ENCODE results near the gene TREH.
A peak's percentile ranks its signal among the peaks of the same experiment; 100 is the strongest.

Gene TREH

DNA sequence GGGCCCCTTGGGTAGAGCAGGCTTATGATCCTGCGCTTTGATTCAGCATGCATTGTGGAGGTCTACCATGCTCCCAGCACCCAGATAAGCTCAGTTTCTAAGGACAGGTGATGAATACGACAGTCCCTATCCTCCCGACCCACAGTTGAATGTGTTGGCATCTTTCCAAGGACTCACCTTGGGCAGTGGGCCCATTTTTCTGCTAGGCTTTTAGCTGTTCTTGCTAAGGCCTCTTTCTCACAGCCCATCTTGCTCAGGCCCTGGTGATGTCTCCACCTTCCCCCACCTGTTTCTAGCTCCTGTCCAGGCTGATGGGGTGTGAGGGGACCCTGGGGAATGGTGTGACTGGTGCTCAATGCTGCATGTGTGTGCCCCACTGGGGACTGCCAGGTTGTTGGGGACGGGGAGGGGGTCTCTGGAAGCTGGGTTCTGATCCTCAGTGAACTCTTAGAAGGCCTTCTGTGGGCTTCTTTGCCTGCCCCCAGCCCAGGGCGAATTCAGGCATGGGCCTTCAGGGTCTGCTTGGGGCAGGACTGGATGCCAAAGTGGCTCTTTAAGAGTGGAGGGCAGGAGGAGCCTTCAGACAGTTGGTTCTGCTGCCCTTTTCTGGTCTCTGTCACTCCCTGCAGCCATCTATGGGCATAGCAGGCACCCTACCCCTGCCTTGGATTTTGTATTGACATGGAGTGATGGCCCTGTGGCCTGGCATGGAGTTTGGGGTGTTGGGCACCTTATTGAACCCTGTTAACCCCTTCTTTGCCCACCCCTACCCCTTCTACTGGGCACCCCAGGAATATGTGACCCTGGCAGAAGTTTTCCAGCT, 38.9 kb downstream of the TREH start:
- Histone ChIP-seq H3K36me3 (ENCODE audit: insufficient read depth, low read length) (peaks cover 9% of the 10 kb centered on the region; the same call in 1 of the 2 replicates), H3K27ac (no peak overlapping the region)

DNA sequence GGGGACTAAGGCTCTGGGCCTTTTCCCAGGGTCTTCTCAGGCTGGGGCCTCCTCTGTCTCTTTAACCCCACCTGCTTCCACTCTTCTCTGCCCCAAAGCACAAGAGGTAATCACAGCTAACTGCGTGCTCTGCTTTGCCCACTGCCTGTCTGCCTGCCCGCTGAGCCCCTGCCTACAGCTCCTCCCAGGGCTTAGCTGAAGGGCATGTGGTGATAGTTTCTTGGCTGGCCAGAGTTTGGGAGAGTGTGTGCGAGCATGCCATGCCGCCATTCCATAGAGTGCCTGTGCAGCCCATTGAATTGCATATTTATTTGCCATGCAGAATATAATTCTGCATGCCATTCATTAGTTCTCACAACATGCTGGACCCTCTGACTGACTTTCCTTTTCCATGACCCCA, 39.6 kb downstream of the TREH start:
- Histone ChIP-seq H3K9me3 (ENCODE audit: low read depth, low read length) (no peaks in the 10 kb centered on the region), H3K9ac (ENCODE audit: insufficient read length) (no peak overlapping the region), H3K27ac (no peak overlapping the region), H3K36me3 (ENCODE audit: insufficient read depth, low read length) (peaks cover 5% of the 10 kb centered on the region; the same call in 1 of the 2 replicates), H3K4me3 (no peak overlapping the region)
- DNase-seq (ENCODE audit: low read depth, low spot score) = no peak
- TF ChIP-seq POLR2AphosphoS5 (IDR thresholded peaks at IDR 0.05; ENCODE audit: borderline replicate concordance, low read depth, low read length) = no peak
- no peak for TF ChIP-seq EZH2 (IDR thresholded peaks at IDR 0.05)
- TF ChIP-seq FOXP2 (optimal IDR thresholded peaks at IDR 0.05; ENCODE audit: control extremely low read depth, extremely low read length, insufficient read depth) = no peak

More for the DNA sequence above, 38.9 kb downstream of the TREH start:
- Histone ChIP-seq H3K9ac (ENCODE audit: insufficient read length) (no peak overlapping the region), H3K4me3 (no peak overlapping the region), H3K9me3 (ENCODE audit: low read depth, low read length) (no peaks in the 10 kb centered on the region)
- TF ChIP-seq EZH2 (IDR thresholded peaks at IDR 0.05) (no peak), FOXP2 (optimal IDR thresholded peaks at IDR 0.05; ENCODE audit: control extremely low read depth, extremely low read length, insufficient read depth) (no peak), POLR2AphosphoS5 (IDR thresholded peaks at IDR 0.05; ENCODE audit: borderline replicate concordance, low read depth, low read length) (no peak)
- no peak for DNase-seq (ENCODE audit: low read depth, low spot score)

DNA sequence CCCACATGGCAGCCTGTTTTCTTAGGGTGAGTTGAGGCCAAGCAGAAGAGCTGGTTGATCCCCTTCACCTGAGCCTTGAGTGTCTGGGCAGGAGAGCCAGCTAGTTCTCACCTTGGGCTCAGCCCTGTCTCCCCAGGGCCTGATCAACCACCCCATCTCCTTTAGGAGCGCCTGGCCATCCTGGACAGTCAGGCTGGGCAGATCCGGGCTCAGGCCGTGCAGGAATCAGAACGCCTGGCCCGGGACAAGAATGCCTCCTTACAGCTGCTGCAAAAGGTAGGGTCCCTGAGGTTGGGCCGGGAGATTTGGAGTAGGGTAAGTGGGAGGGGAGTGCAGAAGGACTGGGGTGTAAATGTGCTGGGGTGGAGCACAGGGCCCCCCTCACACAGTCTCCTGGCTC, 40.7 kb downstream of the TREH start:
- peaks cover 5% of the 10 kb centered on the region; the same call in 1 of the 2 replicates for H3K36me3 ChIP-seq (ENCODE audit: insufficient read depth, low read length)
- no peak for DNase-seq (ENCODE audit: low read depth, low spot score)
- no peak overlapping the region for H3K27ac ChIP-seq
- TF ChIP-seq EZH2 (IDR thresholded peaks at IDR 0.05) = no peak
- TF ChIP-seq POLR2AphosphoS5 (IDR thresholded peaks at IDR 0.05; ENCODE audit: borderline replicate concordance, low read depth, low read length) = no peak
- no peak for TF ChIP-seq FOXP2 (optimal IDR thresholded peaks at IDR 0.05; ENCODE audit: control extremely low read depth, extremely low read length, insufficient read depth)
- no peak overlapping the region for H3K4me3 ChIP-seq
- H3K9me3 ChIP-seq (ENCODE audit: low read depth, low read length) = no peaks in the 10 kb centered on the region
- H3K9ac ChIP-seq (ENCODE audit: insufficient read length) = no peak overlapping the region

DNA sequence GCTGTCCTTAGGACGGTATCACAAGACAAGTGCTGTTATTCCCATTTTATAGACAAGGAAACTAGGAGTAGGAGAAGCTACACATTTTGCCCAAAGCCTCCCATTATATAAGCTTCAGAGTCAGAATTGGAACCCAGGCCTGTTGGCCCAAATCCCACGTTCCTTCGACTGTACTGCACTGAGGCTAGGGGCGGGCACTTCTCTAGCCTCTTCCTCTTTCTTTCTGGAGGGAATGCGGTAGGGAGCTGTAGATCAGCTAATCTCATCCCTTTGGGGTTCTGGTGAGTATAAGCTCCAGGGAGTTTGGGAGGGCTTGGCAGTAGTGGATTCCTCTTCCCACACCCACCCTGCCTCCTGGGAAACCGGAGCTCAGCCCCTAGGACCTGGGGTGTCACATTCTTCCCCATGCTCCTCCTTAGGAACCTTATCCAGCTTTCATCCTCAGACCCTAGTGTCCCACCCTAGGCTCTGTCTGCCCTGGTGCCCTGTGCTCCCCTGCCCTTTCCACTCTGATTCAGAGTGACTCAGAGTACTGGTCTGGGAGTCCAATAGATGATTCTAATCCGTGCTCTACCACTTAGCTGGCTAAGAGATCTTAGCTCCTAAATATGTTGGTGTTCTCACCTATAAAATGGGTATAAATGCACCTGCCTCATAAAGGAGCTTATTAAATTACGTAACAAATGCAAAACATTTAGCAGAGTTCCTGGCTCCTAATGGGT, 42.7 kb downstream of the TREH start:
- Histone ChIP-seq H3K36me3 (ENCODE audit: insufficient read depth, low read length) (no peaks in the 10 kb centered on the region), H3K27ac (no peak overlapping the region), H3K9ac (ENCODE audit: insufficient read length) (no peak overlapping the region), H3K4me3 (no peak overlapping the region), H3K9me3 (ENCODE audit: low read depth, low read length) (no peaks in the 10 kb centered on the region)
- DNase-seq (ENCODE audit: low read depth, low spot score) = no peak
- no peak for TF ChIP-seq FOXP2 (optimal IDR thresholded peaks at IDR 0.05; ENCODE audit: control extremely low read depth, extremely low read length, insufficient read depth)
- TF ChIP-seq EZH2 (IDR thresholded peaks at IDR 0.05) = no peak
- no peak for TF ChIP-seq POLR2AphosphoS5 (IDR thresholded peaks at IDR 0.05; ENCODE audit: borderline replicate concordance, low read depth, low read length)

DNA sequence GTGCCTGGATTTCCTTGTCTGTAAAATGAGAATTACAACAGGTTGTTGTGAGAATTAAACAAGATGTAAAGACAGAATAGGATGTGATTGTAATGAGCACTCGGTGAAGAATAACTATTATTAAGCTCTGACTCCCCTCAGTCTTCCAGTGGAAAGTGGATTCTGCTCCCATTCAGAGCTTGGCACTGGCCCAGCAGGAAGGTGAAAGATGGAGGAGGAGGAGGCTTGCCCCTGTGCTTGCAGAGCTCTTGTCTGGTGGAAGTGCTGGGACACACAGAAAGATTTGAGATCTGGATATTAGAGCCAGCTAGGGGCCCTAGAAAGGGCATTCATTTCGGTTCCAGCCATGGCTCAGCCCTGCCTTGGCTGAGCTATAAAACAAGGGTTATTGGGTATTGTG, 43.8 kb downstream of the TREH start:
- DNase-seq (ENCODE audit: low read depth, low spot score) = no peak
- H3K27ac ChIP-seq = no peak overlapping the region
- no peak overlapping the region for H3K4me3 ChIP-seq
- H3K9me3 ChIP-seq (ENCODE audit: low read depth, low read length) = no peaks in the 10 kb centered on the region
- TF ChIP-seq POLR2AphosphoS5 (IDR thresholded peaks at IDR 0.05; ENCODE audit: borderline replicate concordance, low read depth, low read length) (no peak), EZH2 (IDR thresholded peaks at IDR 0.05) (no peak), FOXP2 (optimal IDR thresholded peaks at IDR 0.05; ENCODE audit: control extremely low read depth, extremely low read length, insufficient read depth) (no peak)
- no peaks in the 10 kb centered on the region for H3K36me3 ChIP-seq (ENCODE audit: insufficient read depth, low read length)
- no peak overlapping the region for H3K9ac ChIP-seq (ENCODE audit: insufficient read length)

DNA sequence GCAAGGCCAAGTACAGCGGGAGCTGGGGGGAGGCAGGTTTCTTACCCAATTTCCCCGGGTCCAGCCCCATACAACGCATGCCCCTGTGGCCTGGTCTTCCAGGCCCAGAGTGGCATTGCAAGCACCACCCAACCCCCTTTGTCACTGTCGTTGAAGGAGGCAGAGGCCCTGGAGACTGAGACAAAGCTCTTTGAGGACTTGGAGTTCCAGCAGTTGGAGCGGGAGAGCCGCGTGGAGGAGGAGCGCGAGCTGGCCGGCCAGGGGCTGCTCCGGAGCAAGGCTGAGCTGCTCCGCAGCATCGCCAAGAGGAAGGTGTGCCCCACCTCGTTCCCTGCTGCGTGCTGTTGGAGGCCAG, 44.2 kb downstream of the TREH start:
- H3K4me3 ChIP-seq = no peak overlapping the region
- no peak overlapping the region for H3K27ac ChIP-seq
- H3K9ac ChIP-seq (ENCODE audit: insufficient read length) = no peak overlapping the region
- no peak for DNase-seq (ENCODE audit: low read depth, low spot score)
- H3K9me3 ChIP-seq (ENCODE audit: low read depth, low read length) = no peaks in the 10 kb centered on the region
- TF ChIP-seq FOXP2 (optimal IDR thresholded peaks at IDR 0.05; ENCODE audit: control extremely low read depth, extremely low read length, insufficient read depth) (no peak), EZH2 (IDR thresholded peaks at IDR 0.05) (no peak), POLR2AphosphoS5 (IDR thresholded peaks at IDR 0.05; ENCODE audit: borderline replicate concordance, low read depth, low read length) (no peak)
- H3K36me3 ChIP-seq (ENCODE audit: insufficient read depth, low read length) = no peaks in the 10 kb centered on the region

DNA sequence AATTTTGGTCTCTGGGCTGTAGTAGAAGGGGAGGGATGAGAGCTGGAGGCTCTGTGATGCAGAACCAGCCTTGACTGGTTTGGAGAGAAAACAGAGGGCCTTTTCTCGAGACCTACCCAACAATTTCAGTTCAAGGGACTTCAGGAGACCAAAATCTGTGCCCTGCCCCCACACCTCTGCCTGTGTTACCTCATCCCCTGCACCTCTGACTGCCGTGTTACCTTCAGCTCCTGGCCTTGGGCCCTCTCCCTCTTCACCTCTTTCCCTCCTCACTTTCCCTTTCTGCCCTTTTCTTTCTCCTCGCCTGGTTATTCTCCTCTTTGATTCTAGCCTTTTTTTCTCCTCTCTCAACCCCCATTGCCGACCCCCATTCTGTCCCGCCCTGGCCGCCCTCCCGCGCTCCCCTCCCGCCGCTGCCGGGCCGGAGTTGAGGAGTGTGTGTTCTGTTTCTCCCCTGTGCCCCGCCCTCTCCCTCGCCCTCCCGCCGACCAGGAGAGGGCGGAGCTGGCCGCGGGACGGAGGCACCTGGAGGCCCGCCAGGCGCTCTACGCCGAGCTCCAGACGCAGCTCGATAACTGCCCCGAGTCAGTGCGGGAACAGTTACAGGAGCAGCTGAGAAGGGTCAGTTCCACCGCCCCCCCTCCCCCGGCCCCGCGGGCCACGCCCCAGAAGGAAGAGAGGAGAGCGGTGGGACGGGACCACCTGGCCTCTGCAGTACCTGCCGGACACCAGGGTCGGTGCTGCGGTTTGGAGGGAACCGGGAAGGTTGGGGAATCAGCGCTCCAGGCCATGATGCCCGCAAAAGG, 44.8 kb downstream of the TREH start:
- TF ChIP-seq EZH2 (IDR thresholded peaks at IDR 0.05) (no peak), POLR2AphosphoS5 (IDR thresholded peaks at IDR 0.05; ENCODE audit: borderline replicate concordance, low read depth, low read length) (no peak), FOXP2 (optimal IDR thresholded peaks at IDR 0.05; ENCODE audit: control extremely low read depth, extremely low read length, insufficient read depth) (no peak)
- Histone ChIP-seq H3K27ac (no peak overlapping the region), H3K9ac (ENCODE audit: insufficient read length) (no peak overlapping the region), H3K36me3 (ENCODE audit: insufficient read depth, low read length) (no peaks in the 10 kb centered on the region), H3K9me3 (ENCODE audit: low read depth, low read length) (no peaks in the 10 kb centered on the region), H3K4me3 (peak overlapping the region; percentile 30; the same call in 1 of the 2 replicates)
- DNase-seq (ENCODE audit: low read depth, low spot score) = no peak

DNA sequence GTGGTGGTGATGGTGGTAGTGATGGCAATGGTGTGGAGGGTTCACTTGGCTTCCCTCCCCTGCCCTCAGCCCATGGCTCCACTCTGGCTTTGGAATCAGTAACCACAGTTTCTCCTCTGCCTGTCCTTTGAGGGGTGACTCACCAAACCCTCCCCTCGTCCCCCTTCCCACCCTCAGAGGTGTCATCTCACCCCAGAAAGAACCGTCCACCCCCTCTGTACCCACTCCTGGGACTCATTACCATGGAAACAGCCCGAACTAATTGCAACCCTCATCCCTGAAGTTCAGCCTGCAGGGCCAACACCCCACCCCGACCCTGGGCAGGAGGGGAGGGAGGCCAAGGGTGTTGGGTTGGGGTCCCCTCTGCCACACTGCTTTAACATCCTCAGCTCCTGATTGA, 45.5 kb downstream of the TREH start:
- no peaks in the 10 kb centered on the region for H3K36me3 ChIP-seq (ENCODE audit: insufficient read depth, low read length)
- DNase-seq (ENCODE audit: low read depth, low spot score) = no peak
- H3K9me3 ChIP-seq (ENCODE audit: low read depth, low read length) = no peaks in the 10 kb centered on the region
- no peak overlapping the region for H3K27ac ChIP-seq
- TF ChIP-seq EZH2 (IDR thresholded peaks at IDR 0.05) (no peak), FOXP2 (optimal IDR thresholded peaks at IDR 0.05; ENCODE audit: control extremely low read depth, extremely low read length, insufficient read depth) (no peak), POLR2AphosphoS5 (IDR thresholded peaks at IDR 0.05; ENCODE audit: borderline replicate concordance, low read depth, low read length) (no peak)
- no peak overlapping the region for H3K4me3 ChIP-seq
- no peak overlapping the region for H3K9ac ChIP-seq (ENCODE audit: insufficient read length)

All from SK-N-MC (cell line).